Activated CD4-positive, alpha-beta T cell treated with anti-CD3 and anti-CD28 coated beads, Interleukin-10, Interleukin-2, amounts not matched to agents 100 ng/mL and 50 ng/mL, durations not matched to agents 16 hours and 8 hours (primary cell): ENCODE measurements around the gene TSNAX.

ENCODE experiments used
- DNase-seq: peaks from one replicate; pipeline ENCODE4 v3.0.0-alpha.2; 2020

The TSNAX gene

GRCh38 chr1:231604276-231604621 lies 75.8 kb downstream of the TSNAX start:
- no peak for DNase-seq

GRCh38 chr1:231605149-231606100 lies 77.0 kb downstream of the TSNAX start:
- no peak for DNase-seq

- DNase-seq, result no peak
Observed at GRCh38 chr1:231606712-231607111, 78.2 kb downstream of the TSNAX start.

GRCh38 chr1:231610388-231610787 lies 81.9 kb downstream of the TSNAX start:
- DNase-seq, result no peak

DNA sequence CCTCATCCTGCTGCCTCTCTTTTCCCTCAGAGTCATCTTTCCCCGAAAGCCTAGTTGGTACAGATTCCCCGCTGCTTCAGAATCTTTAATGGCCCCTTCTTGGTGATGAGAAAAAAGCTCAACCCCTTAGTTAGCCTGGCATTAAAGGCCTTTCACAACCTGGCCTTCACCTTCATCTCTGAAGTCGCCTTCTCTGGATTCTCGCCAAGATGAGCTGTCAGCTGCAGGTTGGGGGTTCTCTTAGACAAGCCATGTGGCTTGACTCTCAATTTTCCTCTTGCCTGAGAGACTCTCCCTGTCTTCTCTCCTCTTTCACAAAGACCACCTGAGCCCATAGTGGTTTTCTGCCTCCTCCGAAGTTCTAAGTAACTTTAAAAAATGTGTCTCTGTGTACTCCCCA lies 82.6 kb downstream of the TSNAX start:
- DNase-seq, result no peak

DNA sequence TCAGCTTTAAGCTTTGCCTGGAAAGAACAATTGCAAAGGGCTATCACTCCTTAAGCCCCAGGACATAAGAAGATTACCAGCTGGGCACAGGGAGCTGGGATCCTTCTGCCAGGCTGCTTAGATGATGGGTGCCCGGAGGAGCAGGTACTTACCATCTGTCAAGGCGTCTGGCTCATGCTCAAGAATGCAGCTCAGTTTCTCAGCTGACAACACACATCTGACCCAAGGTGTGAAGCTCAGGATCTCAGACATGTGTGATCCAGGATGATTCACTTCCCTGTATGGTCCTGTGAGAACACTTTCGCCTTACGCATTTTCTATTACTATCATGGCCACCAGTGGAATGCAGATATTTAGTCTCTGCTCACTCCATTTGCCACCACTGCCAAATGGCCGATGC lies 83.4 kb downstream of the TSNAX start:
- DNase-seq, result peak; percentile 16

- DNase-seq, result peak; percentile 84
Observed at GRCh38 chr1:231612393-231613089, 84.1 kb downstream of the TSNAX start.

DNA sequence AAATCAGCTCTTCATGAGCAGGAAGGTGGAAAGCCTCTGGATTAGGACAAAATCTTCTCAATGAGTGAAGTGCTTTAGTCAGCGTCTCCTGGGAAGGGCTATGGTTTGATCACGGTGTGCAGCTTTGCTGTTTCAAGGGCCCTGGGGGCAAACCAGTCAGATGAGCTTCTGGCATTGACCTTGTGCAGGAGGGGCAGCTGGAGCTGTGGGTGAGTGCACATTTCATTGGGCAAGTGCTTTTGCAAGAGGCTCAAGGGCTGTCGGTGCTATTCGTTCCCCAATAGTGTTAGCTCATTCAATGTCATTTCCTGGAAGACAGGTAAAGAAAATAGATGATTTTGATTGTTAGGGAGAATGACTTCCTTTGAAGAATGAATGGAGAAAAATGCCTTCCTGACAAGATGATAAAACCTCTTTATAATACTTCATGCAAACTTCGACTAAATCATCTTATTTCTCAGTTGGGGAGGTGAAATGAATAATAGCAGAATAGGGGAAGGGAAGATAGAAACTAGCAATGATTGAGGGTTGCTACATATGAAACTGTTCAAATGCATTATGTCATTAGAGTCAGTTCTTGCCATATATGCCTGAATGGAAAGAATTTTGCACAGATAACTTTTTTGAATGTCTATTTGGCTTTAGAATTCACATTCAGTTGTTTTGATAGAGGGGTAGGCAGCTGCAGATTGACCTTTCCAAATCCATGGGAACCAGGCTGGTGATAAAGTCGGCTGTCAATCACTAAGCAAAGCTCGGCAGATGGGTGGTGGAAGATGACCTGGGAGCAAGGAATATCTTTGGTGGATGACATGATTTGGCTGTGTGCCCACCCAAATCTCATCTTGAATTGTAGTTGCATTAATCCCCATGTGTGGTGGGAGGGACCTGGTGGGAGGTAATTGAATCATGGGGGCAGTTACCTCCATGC lies 85.2 kb downstream of the TSNAX start:
- peak; percentile 30 for DNase-seq
